ENCODE results near the gene TMA7B. TPM values are rescaled to one million over a fixed set of nuclear protein-coding genes. Genes with fewer than 3 reads are reported as not detected.

Gene TMA7B
- not detected for total RNA-seq
- long read RNA-seq = 0 reads

GRCh38 chr22:39959640-39960447 is at the start of gene TMA7B:
TSS of gene TMA7B (plus strand) at chr22:39960397. CDS start at chr22:39964375, 3,978 bp downstream.
- DNase-seq (ENCODE audit: low spot score) = no peak

- no peak for DNase-seq (ENCODE audit: low spot score)
These were observed 49.2 kb upstream of the TMA7B start for GRCh38 chr22:39910876-39911613.

DNA sequence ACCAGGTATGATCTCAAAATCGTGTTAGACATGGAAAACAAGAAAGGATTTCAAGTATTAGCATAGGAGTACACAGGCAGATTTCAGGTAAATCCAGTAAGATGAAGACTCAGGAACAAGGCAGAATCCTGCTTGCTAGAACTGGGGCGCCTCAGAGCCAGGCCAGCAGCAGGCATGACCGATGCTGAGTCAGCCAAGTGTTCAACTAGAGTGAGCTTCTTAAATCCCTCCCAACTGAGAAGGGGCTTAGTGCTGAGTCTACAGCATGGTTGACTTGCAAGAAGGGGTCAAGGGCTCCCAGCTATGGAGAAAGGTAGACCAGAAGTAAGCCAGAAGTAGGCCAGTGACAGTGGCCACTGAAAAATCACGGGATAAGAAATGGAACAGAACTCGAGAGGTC is 46.9 kb upstream of the TMA7B start:
- DNase-seq (ENCODE audit: low spot score) = no peak

DNA sequence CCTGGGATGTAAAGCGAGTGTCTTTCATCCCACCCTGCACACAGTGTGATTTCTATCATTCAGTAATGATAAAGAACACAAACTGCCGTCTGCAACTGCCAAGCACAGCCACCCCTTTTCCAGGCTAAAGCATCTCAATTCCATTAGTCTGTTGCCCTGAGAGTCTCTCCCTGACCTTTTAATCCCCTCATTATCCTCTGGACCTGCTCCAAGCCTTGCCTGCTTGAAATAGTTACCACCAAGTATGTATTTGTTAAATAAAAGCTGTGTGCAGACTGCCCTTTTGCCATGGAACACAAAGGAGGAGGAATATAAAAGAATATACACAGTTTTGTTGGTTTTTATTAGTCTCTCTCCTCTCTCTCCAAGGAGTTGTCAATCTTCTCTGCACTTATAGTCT is 46.3 kb upstream of the TMA7B start:
- DNase-seq (ENCODE audit: low spot score) = no peak

GRCh38 chr22:39914584-39914983 is 45.6 kb upstream of the TMA7B start:
- no peak for DNase-seq (ENCODE audit: low spot score)

GRCh38 chr22:39915295-39915726 is 44.9 kb upstream of the TMA7B start:
- no peak for DNase-seq (ENCODE audit: low spot score)

GRCh38 chr22:39916496-39916895 is 43.7 kb upstream of the TMA7B start:
- DNase-seq (ENCODE audit: low spot score) = no peak

DNA sequence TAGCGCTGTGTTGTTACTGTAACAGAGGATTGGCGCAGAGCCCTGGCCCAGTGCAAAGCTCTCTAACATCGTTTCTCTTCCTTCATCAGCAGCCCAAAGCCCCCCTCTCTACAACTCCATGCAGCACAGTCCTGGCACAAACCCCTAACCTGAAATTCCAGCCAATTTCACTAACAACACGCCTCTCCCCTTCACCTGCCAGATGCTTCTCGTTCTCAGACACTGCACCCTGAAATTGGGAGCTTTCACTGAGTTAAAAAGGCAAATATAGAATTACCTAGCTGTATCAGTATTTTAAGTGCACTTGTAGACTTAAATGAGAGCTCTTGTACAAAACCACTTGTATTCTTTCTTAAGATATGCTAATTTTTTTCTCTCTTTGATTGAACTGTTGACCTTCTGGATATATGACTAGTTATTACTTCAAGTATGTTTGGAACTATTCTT is 43.0 kb upstream of the TMA7B start:
- no peak for DNase-seq (ENCODE audit: low spot score)

GRCh38 chr22:39917776-39918495 is 42.3 kb upstream of the TMA7B start:
- DNase-seq (ENCODE audit: low spot score) = no peak

DNA sequence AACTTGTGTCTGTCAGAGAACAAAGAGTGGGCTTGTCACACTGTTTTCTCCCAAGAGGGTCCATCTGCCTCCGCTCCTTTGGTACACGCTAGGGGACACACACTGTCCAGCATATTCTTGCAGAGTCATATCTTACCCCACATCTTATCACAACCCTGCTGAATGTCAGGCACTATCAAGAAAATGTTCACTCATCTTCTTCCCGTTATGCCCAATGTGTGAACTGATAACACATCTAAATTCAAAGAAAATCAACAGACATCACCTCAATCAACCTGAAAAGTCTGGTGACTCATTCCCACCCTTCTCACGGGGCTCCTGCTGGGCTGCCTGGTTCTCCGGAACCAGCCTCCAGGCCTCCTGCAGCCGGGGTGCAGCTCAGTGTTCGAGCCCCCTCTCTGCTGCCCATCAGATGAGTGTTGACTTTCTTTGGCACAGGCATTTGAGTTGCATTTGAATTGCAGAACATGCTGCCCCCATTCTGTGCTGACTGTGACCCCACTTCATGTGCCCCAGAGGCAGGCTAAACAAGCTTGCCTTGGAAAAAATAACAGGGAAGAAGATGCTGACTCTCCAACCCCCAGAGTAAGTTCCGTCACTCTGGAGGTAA is 40.0 kb upstream of the TMA7B start:
- no peak for DNase-seq (ENCODE audit: low spot score)

- DNase-seq (ENCODE audit: low spot score) = no peak
These were observed 36.5 kb upstream of the TMA7B start for GRCh38 chr22:39923696-39924095.

DNA sequence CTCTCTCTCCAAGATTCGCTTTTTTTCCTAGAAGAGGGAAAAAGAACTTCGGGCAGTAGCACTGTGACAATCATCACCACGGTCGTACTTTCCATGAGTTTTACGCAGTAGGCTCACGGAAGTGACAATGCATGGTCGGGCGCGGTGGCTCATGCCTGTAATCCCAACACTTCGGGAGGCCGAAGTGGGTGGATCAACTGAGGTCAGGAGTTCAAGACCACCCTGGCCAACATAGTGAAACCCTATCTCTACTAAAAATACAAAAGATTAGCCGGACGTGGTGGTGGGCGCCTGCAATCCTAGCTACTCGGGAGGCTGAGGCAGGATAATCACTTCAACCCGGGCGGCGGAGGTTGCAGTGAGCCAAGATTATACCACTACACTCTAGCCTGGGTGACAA is 35.9 kb upstream of the TMA7B start:
- DNase-seq (ENCODE audit: low spot score) = no peak

DNA sequence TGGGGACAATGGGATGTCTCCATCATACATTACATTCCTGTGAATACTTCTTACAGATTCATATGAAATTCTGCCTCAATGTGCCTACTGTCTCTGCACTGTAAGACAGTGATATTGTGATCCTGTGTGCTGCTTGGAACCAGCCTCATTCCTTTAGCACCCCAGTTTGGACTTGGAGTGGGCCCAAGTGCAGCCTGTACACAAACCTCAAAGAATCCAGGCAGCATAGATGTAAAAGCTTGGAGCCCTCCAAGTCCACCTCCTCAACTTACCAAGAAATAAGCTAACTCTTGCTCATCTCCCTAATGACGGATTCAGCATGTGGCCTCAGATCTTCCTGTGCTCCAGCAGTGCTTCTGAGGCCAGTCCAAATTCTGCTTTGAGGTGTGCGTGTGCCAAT is 34.9 kb upstream of the TMA7B start:
- DNase-seq (ENCODE audit: low spot score) = no peak

GRCh38 chr22:39925909-39926679 is 34.1 kb upstream of the TMA7B start:
- no peak for DNase-seq (ENCODE audit: low spot score)

- no peak for DNase-seq (ENCODE audit: low spot score)
These were observed 33.4 kb upstream of the TMA7B start for GRCh38 chr22:39926753-39927152.

- DNase-seq (ENCODE audit: low spot score) = no peak
These were observed 32.7 kb upstream of the TMA7B start for GRCh38 chr22:39927544-39927943.

GRCh38 chr22:39928536-39929520 is 31.4 kb upstream of the TMA7B start:
- DNase-seq (ENCODE audit: low spot score) = no peak

- DNase-seq (ENCODE audit: low spot score) = no peak
These were observed 28.9 kb upstream of the TMA7B start for GRCh38 chr22:39931251-39931650.

DNA sequence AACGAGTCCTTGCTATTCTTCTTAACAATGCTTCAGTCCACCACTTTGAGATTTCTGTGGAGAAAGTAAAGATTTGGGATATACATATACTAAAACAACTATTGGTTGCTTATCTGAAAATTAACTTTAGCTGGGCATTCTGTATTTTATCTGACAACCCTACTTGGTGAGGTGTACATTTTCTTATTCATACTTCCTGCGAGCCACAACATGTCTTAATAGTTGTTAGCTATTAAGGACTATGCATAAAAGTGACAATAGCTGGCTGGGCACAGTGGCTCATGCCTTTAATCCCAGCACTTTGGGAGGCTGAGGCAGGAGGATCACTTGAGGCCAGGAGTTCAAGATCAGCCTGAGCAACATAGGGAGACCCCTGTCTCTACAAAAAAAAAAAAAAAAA is 28.0 kb upstream of the TMA7B start:
- no peak for DNase-seq (ENCODE audit: low spot score)
